Mesenchymal stem cell (in vitro differentiated cells and primary cell): ENCODE data around the gene TMEM38A.

Source experiments
- DNase-seq: peaks from one replicate; pipeline ENCODE4 v3.0.0-alpha.2; 2013
- H2AFZ ChIP-seq: one replicate; pipeline ENCODE4 v1.6.1; 2013; ENCODE audit warnings: low read depth, mild to moderate bottlenecking, control low read depth, inconsistent platforms, low read length, moderate library complexity
- H2AK5ac ChIP-seq: 2 replicates; pipeline ENCODE4 v1.6.1; 2013; ENCODE audit warnings: low read length, moderate library complexity, mild to moderate bottlenecking, inconsistent platforms; ENCODE audit not compliant: severe bottlenecking
- H2BK120ac ChIP-seq: one replicate; pipeline ENCODE4 v1.6.1; 2013; ENCODE audit warnings: low read depth, mild to moderate bottlenecking, inconsistent platforms, low read length, moderate library complexity
- H2BK12ac ChIP-seq, 2 experiments: one replicate each; pipeline ENCODE4 v1.6.1; 2013; ENCODE audit warnings: inconsistent platforms in 2 of 2, low read length in 2 of 2, mild to moderate bottlenecking in 2 of 2, moderate library complexity in 2 of 2, control low read depth in 1 of 2
- H2BK15ac ChIP-seq: one replicate; pipeline ENCODE4 v1.6.1; 2013; ENCODE audit warnings: mild to moderate bottlenecking, low read depth, inconsistent platforms; ENCODE audit not compliant: poor library complexity, severe bottlenecking
- H2BK5ac ChIP-seq: 2 replicates; pipeline ENCODE4 v1.6.1; 2013; ENCODE audit warnings: low read depth, mild to moderate bottlenecking, low read length, control low read depth, inconsistent platforms; ENCODE audit not compliant: poor library complexity, severe bottlenecking
- H3K14ac ChIP-seq, 2 experiments: one replicate each; pipeline ENCODE4 v1.6.1; 2013; ENCODE audit warnings: inconsistent platforms in 2 of 2, low read length in 2 of 2, control low read depth in 1 of 2, mild to moderate bottlenecking in 1 of 2, moderate library complexity in 1 of 2
- H3K18ac ChIP-seq, 2 experiments: one replicate each; pipeline ENCODE4 v1.6.1; 2013; ENCODE audit warnings: inconsistent platforms in 2 of 2, low read length in 2 of 2, control low read depth in 1 of 2, low read depth in 1 of 2, mild to moderate bottlenecking in 1 of 2
- H3K23ac ChIP-seq, 2 experiments: one replicate each; pipeline ENCODE4 v1.6.1; 2013; ENCODE audit warnings: inconsistent platforms in 2 of 2, low read length in 2 of 2, mild to moderate bottlenecking in 2 of 2, moderate library complexity in 2 of 2, control low read depth in 1 of 2
- H3K27ac ChIP-seq: 2 replicates; pipeline ENCODE4 v1.5.1; 2013; ENCODE audit warnings: mild to moderate bottlenecking, moderate library complexity, low read length, control low read depth, inconsistent platforms; ENCODE audit not compliant: poor library complexity, severe bottlenecking
- H3K27me3 ChIP-seq, 2 experiments: 2 replicates each; pipeline versions ENCODE4 v1.6.1 to v1.7.0; 2013; ENCODE audit warnings: low read length in 2 of 2, mild to moderate bottlenecking in 2 of 2, moderate library complexity in 2 of 2, control low read depth in 1 of 2, inconsistent platforms in 1 of 2; ENCODE audit not compliant: control insufficient read depth in 1 of 2, insufficient read depth in 1 of 2
- H3K36me3 ChIP-seq, 2 experiments: 2 replicates each; pipeline versions ENCODE4 v1.6.1 to v1.7.0; 2013; ENCODE audit warnings: low read length in 2 of 2, control low read depth in 1 of 2, inconsistent platforms in 1 of 2, low read depth in 1 of 2, mild to moderate bottlenecking in 1 of 2; ENCODE audit not compliant: insufficient read depth in 2 of 2, control insufficient read depth in 1 of 2
- H3K4ac ChIP-seq, 2 experiments: one replicate each; pipeline ENCODE4 v1.6.1; 2013; ENCODE audit warnings: inconsistent platforms in 2 of 2, low read length in 2 of 2, mild to moderate bottlenecking in 2 of 2, moderate library complexity in 2 of 2, control low read depth in 1 of 2, low read depth in 1 of 2
- H3K4me1 ChIP-seq: 2 replicates; pipeline ENCODE4 v1.6.1; 2013; ENCODE audit warnings: low read depth, low read length, control low read depth; ENCODE audit not compliant: control insufficient read depth, insufficient read depth
- H3K4me2 ChIP-seq: 2 replicates; pipeline ENCODE4 v1.6.1; 2013; ENCODE audit warnings: low read length, mild to moderate bottlenecking, inconsistent platforms; ENCODE audit not compliant: poor library complexity, severe bottlenecking
- H3K4me3 ChIP-seq, 2 experiments: 2 replicates each; pipeline versions ENCODE4 v1.5.1 to v1.7.0; 2013; ENCODE audit warnings: low read length in 2 of 2, mild to moderate bottlenecking in 2 of 2, control low read depth in 1 of 2, low read depth in 1 of 2; ENCODE audit not compliant: insufficient read depth in 1 of 2
- H3K79me1 ChIP-seq: replicated peaks from 2 replicates; pipeline ENCODE4 v1.6.1; 2013; ENCODE audit warnings: mild to moderate bottlenecking, control low read depth, low read length, inconsistent platforms; ENCODE audit not compliant: poor library complexity, severe bottlenecking
- H3K9ac ChIP-seq: 2 replicates; pipeline ENCODE4 v1.7.0; 2013; ENCODE audit warnings: mild to moderate bottlenecking, low read length, moderate library complexity
- H3K9me3 ChIP-seq: 2 replicates; pipeline ENCODE4 v1.7.0; 2013; ENCODE audit warnings: mild to moderate bottlenecking, low read length; ENCODE audit not compliant: control insufficient read depth
- H4K8ac ChIP-seq: one replicate; pipeline ENCODE4 v1.6.1; 2013; ENCODE audit warnings: inconsistent platforms, mild to moderate bottlenecking, low read length, moderate library complexity
- H4K91ac ChIP-seq: one replicate; pipeline ENCODE4 v1.6.1; 2013; ENCODE audit warnings: mild to moderate bottlenecking, low read length, inconsistent platforms
- WGBS: methylation state at CpG from one replicate; pipeline ENCODE4 v1.1.7; 2013; ENCODE audit warnings: mixed read lengths; 5-methylcytosine and 5-hydroxymethylcytosine counted together

The TMEM38A gene

DNA sequence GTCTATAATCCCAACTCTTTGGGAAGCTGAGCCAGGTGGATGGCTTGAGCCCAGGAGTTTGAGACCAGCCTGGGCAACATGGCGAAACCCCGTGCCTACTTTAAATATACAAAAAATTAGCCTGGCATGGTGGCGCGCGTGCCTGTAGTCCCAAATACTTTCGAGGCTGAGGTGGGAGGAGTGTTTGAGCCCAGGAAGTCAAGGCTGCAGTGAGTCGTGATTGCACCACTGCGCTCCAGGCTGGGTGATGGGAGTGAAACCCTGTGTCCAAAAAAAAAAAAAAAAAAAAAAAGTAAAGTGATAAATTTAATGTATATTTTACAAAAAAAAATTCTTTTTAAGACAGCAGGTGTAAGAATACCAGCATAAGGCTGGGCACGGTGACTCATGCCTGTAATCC is 17.6 kb downstream of the TMEM38A start:
- WGBS = over 99% methylated on average over 7 of the region's 9 CpGs

DNA sequence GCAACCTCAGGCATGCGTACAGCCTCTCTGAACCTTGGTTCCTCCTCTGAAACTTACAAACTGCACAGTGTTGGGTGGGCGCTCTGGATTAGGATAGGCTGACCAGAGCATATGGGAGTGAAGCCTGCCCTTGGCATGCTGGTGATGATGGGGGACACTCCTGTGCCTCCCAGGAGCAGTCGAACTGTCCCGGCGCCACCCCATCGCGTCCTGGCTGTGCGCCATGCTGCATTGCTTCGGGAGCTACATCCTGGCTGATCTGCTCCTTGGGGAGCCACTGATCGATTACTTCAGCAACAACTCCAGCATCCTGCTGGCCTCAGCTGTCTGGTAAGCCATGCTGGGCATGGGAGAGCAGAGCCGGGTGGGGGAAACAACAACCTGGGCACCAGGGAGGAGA is 18.9 kb downstream of the TMEM38A start:
- WGBS = 94% methylated on average over 11 of the region's 11 CpGs

More for the DNA sequence above, 17.6 kb downstream of the TMEM38A start:
- Histone ChIP-seq H2BK5ac (no peak overlapping the region), H4K8ac (no peak overlapping the region), H3K9ac (no peak overlapping the region), H3K18ac (no peak overlapping the region), H3K23ac (no peak overlapping the region), H3K27ac (no peak overlapping the region), H3K9me3 (peaks cover 4% of the 10 kb centered on the region), H3K4me1 (no peaks in the 10 kb centered on the region), H3K4me2 (no peak overlapping the region), H3K36me3 (peaks cover 12 to 14% of the 10 kb centered on the region in 2 experiments), H2AK5ac (no peak overlapping the region), H3K4ac (no peak overlapping the region), H2AFZ (no peak overlapping the region), H3K4me3 (no peak overlapping the region), H2BK15ac (no peak overlapping the region), H2BK120ac (no peak overlapping the region), H3K14ac (no peak overlapping the region), H2BK12ac (no peak overlapping the region), H4K91ac (no peak overlapping the region), H3K27me3 (no peaks in the 10 kb centered on the region), H3K79me1 (no peaks in the 10 kb centered on the region)
- no peak for DNase-seq

DNA sequence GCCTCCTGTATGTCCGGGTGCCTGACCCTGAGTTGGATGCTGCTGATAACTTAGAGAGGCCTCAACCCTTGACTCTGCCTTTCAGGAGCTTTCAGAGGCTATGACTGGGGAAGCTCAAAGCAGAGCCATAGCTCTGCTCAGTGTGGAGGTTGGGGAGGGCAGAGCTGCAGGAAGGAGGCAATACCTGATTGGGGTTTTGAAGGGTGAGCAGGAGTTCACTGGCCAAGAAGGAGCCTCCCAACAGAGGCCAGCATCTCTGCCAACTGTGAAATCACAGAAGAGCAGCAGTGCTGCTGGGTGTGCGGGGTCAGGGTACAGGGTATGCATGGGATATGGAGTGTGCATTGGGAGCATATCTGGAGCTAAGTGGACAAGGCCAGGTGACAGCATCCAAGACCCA is 21.6 kb downstream of the TMEM38A start:
- Histone ChIP-seq H4K8ac (no peak overlapping the region), H3K23ac (no peak overlapping the region), H3K4me3 (no peak overlapping the region), H3K9ac (no peak overlapping the region), H3K27me3 (peaks cover 0 to 6% of the 10 kb centered on the region in 2 experiments), H2AK5ac (no peak overlapping the region), H2BK12ac (no peak overlapping the region), H4K91ac (no peak overlapping the region), H2BK5ac (no peak overlapping the region), H2AFZ (no peak overlapping the region), H3K4me1 (peaks cover 5% of the 10 kb centered on the region), H3K79me1 (no peaks in the 10 kb centered on the region), H3K9me3 (peaks cover 7% of the 10 kb centered on the region), H3K27ac (no peak overlapping the region), H2BK15ac (no peak overlapping the region), H3K14ac (no peak overlapping the region), H3K18ac (no peak overlapping the region), H3K4me2 (no peak overlapping the region), H2BK120ac (no peak overlapping the region), H3K4ac (no peak overlapping the region), H3K36me3 (peaks cover 12 to 14% of the 10 kb centered on the region in 2 experiments)
- 93% methylated on average over 2 of the region's 2 CpGs for WGBS
- no peak for DNase-seq

More for the DNA sequence above, 18.9 kb downstream of the TMEM38A start:
- Histone ChIP-seq H4K91ac (no peak overlapping the region), H3K9ac (no peak overlapping the region), H3K27me3 (no peaks in the 10 kb centered on the region), H2BK120ac (no peak overlapping the region), H2BK15ac (no peak overlapping the region), H3K79me1 (no peaks in the 10 kb centered on the region), H3K23ac (no peak overlapping the region), H3K4me2 (no peak overlapping the region), H3K4ac (no peak overlapping the region), H3K4me1 (no peaks in the 10 kb centered on the region), H2BK12ac (no peak overlapping the region), H2AK5ac (no peak overlapping the region), H3K9me3 (peaks cover 4% of the 10 kb centered on the region), H3K14ac (no peak overlapping the region), H3K36me3 (peaks cover 12 to 14% of the 10 kb centered on the region in 2 experiments), H4K8ac (no peak overlapping the region), H2BK5ac (no peak overlapping the region), H3K18ac (no peak overlapping the region), H3K4me3 (no peak overlapping the region), H3K27ac (no peak overlapping the region), H2AFZ (no peak overlapping the region)
- no peak for DNase-seq

DNA sequence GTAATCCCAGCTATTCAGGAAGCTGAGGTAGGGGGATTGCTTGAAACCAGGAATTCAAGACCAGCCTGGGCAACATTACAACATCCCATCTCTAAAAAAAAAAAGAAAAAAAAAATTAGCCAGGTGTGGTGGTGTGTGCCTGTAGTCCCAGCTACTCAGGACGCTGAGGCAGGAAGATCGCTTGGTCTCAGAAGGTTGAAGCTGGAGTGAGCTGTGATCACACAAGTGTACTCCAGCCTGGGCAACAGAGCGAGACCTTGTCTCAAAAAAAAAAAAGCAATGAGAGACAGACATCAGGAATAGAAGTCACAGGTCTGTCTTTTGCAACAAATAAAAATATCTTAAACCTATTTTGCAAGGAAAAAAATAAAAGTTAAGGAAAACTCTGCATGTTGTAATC is 23.3 kb downstream of the TMEM38A start:
- H3K4me3 ChIP-seq = no peak overlapping the region
- H3K36me3 ChIP-seq = peaks cover 12 to 14% of the 10 kb centered on the region in 2 experiments
- peaks cover 9% of the 10 kb centered on the region for H3K9me3 ChIP-seq
- H2BK5ac ChIP-seq = no peak overlapping the region
- no peak overlapping the region for H3K9ac ChIP-seq
- no peak overlapping the region for H2AK5ac ChIP-seq
- H2BK120ac ChIP-seq = no peak overlapping the region
- no peak overlapping the region for H2AFZ ChIP-seq
- no peak overlapping the region for H3K4ac ChIP-seq
- no peak overlapping the region for H3K18ac ChIP-seq
- no peak overlapping the region for H2BK15ac ChIP-seq
- peaks cover 5% of the 10 kb centered on the region for H3K4me1 ChIP-seq
- H3K23ac ChIP-seq = no peak overlapping the region
- 93% methylated on average over 3 of the region's 3 CpGs for WGBS
- H4K8ac ChIP-seq = no peak overlapping the region
- H4K91ac ChIP-seq = no peak overlapping the region
- no peak overlapping the region for H3K27ac ChIP-seq
- no peak for DNase-seq
- H3K4me2 ChIP-seq = no peak overlapping the region
- peaks cover 0 to 20% of the 10 kb centered on the region in 2 experiments for H3K27me3 ChIP-seq
- H2BK12ac ChIP-seq = no peak overlapping the region
- no peak overlapping the region for H3K14ac ChIP-seq
- no peaks in the 10 kb centered on the region for H3K79me1 ChIP-seq
